HepG2 (cell line): ENCODE data around the gene RREB1. TPM values are rescaled to one million over a fixed set of nuclear protein-coding genes. Genes with fewer than 3 reads are reported as not detected.
A peak's percentile ranks its signal among the peaks of the same experiment; 100 is the strongest.

Experiments
- CAMTA2 ChIP-seq: sonication (generic); formaldehyde crosslinking; IDR thresholded peaks from 2 replicates; pipeline ENCODE4 v1.4.0; 2020; ENCODE audit warnings: mild to moderate bottlenecking, missing genetic modification reagents, borderline replicate concordance
- CCDC6 ChIP-seq: sonication (generic); formaldehyde crosslinking; IDR thresholded peaks from 2 replicates; pipeline ENCODE4 v1.8.1; 2022; ENCODE audit warnings: mild to moderate bottlenecking, missing genetic modification reagents, moderate library complexity
- ETV5 ChIP-seq: IDR thresholded peaks from 2 replicates; pipeline ENCODE4 v1.6.1; 2018; ENCODE audit warnings: missing biosample characterization, missing genetic modification reagents, inconsistent platforms, borderline replicate concordance
- FLYWCH1 ChIP-seq: sonication (generic); formaldehyde crosslinking; IDR thresholded peaks from 2 replicates; pipeline ENCODE4 v1.8.1; 2023; ENCODE audit warnings: mild to moderate bottlenecking, missing genetic modification reagents
- MYNN ChIP-seq: sonication (generic); formaldehyde crosslinking; IDR thresholded peaks from 2 replicates; pipeline ENCODE4 v1.4.0; 2020; ENCODE audit warnings: mild to moderate bottlenecking, low read depth, missing genetic modification reagents
- POGK ChIP-seq: sonication (generic); formaldehyde crosslinking; conservative IDR thresholded peaks from 2 replicates; pipeline ENCODE4 v1.8.0; 2022; ENCODE audit warnings: mild to moderate bottlenecking, moderate library complexity, missing genetic modification reagents
- PRMT3 ChIP-seq: sonication (generic); formaldehyde crosslinking; IDR thresholded peaks from 2 replicates; pipeline ENCODE4 v1.8.1; 2022; ENCODE audit warnings: low read depth, mild to moderate bottlenecking, moderate library complexity, missing genetic modification reagents, borderline replicate concordance
- SNRNP70 ChIP-seq: fragments of 200-400 bp; formaldehyde crosslinking; IDR thresholded peaks from 2 replicates; pipeline ENCODE4 v1.6.1; 2017; ENCODE audit warnings: mild to moderate bottlenecking, low read depth, low read length, moderate library complexity
- TP53 ChIP-seq: sonication (generic); formaldehyde crosslinking; conservative IDR thresholded peaks from 2 replicates; pipeline ENCODE4 v1.4.0; 2020; ENCODE audit warnings: missing genetic modification reagents
- ZBTB3 ChIP-seq: sonication (generic); formaldehyde crosslinking; IDR thresholded peaks from 2 replicates; pipeline ENCODE4 v1.4.0; 2020; ENCODE audit warnings: low read depth, mild to moderate bottlenecking, moderate library complexity, missing genetic modification reagents, borderline replicate concordance
- ZKSCAN1 ChIP-seq: fragments of 150-350 bp; IDR thresholded peaks from 2 replicates; pipeline ENCODE4 v1.6.1; 2014; ENCODE audit warnings: low read length
- ZNF557 ChIP-seq: sonication (generic); formaldehyde crosslinking; IDR thresholded peaks from 2 replicates; pipeline ENCODE4 v1.4.0; 2020; ENCODE audit warnings: missing genetic modification reagents
- ZNF724P ChIP-seq: sonication (generic); formaldehyde crosslinking; IDR thresholded peaks from 2 replicates; pipeline ENCODE4 v1.8.0; 2022; ENCODE audit warnings: missing genetic modification reagents, borderline replicate concordance
- ZSCAN20 ChIP-seq: sonication (generic); formaldehyde crosslinking; IDR thresholded peaks from 2 replicates; pipeline ENCODE4 v1.4.0; 2020; ENCODE audit warnings: missing genetic modification reagents, mild to moderate bottlenecking, borderline replicate concordance
- polyA plus RNA-seq, 8 experiments: library from polyadenylated mRNA; depleted of rRNA in 3 of 8; stranded (reverse) in 7 of 8; unstranded in 1 of 8; fragments of >200 nt; fragmentation: Illumina TruSeq in 4 of 8; extraction: Trizol in 4 of 8; gene quantifications; 2 replicates each; pipeline versions ENCODE4 v1.2.1 to v1.2.3, GENCODE V29; 2011 to 2016; ENCODE audit warnings: low read depth in 4 of 8, missing spikeins in 1 of 8, mixed read lengths in 1 of 8; ENCODE audit not compliant: insufficient read depth in 1 of 8
- total RNA-seq, 5 experiments: library from RNA; depleted of rRNA; stranded (reverse); fragments of >200 nt; fragmentation: Illumina TruSeq; extraction: Trizol; gene quantifications; 2 replicates each; pipeline ENCODE4 v1.2.3, GENCODE V29; 2016; ENCODE audit warnings: low read depth in 1 of 5
- TF ChIP-seq, protein P1 (sequence below), 2 experiments: IDR thresholded peaks; 2 replicates each; pipeline ENCODE4 v1.6.1; 2011 to 2012; ENCODE audit warnings: low read length in 2 of 2, borderline replicate concordance in 1 of 2, low read depth in 1 of 2, mild to moderate bottlenecking in 1 of 2, moderate library complexity in 1 of 2
- TF ChIP-seq, protein P2 (sequence below): sonication (generic); formaldehyde crosslinking; IDR thresholded peaks from 2 replicates; pipeline ENCODE4 v1.5.0; 2020; ENCODE audit warnings: missing genetic modification reagents, mild to moderate bottlenecking, borderline replicate concordance
- TF ChIP-seq, protein P3 (sequence below): IDR thresholded peaks from 2 replicates; pipeline ENCODE4 v1.6.1; 2016; ENCODE audit warnings: missing biosample characterization, missing genetic modification reagents, low read depth
- TF ChIP-seq, protein P4 (sequence below): sonication (generic); formaldehyde crosslinking; IDR thresholded peaks from 2 replicates; pipeline ENCODE4 v1.8.0; 2022; ENCODE audit warnings: missing genetic modification reagents, mild to moderate bottlenecking, borderline replicate concordance

Gene RREB1
- total and polyA plus RNA-seq, 2 of the 13 experiments (the other 11 are each of a cell fraction or from before 2014, with no cell fraction given): 6.1 to 23.2 TPM

DNA sequence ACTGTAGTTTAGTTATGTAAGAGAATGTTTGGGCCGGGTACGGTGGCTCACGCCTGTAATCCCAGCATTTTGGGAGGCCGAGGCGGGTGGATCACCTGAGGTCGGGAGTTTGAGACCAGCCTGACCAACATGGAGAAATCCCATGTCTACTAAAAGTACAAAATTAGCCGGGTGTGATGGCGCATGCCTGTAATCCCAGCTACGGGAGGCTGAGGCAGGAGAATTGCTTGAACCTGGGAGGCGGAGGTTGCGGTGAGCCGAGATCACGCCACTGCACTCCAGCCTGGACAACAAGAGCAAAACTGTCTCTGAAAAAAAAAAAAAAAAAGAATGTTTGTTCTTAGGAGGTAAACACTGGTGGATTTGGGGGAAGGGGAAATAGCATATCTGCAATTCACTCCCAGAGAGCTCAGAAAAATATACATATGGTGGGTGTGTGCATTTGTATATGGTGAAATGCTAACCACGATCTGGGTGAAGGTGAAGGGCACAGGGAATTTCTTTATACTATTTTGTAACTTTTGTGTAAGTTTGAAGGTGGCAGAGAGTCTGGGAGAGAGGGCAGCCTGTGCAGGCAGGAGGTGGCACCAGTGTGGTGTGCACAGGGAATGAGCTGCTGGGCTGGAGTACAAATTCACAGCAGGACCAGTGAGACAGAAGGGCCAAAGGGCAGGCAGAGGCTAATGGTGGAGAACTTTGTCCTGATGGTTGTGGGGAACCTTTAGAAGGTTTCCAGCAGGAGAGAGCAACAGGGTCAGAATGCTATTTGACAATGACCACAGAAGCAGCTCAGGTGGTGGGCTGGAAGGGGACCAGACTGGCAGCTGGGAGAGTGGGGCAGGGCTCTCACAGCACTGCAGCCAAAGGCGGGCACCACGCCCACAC lies 162.8 kb downstream of the RREB1 start (continued):
- TF ChIP-seq ZSCAN20 (CRISPR knock-in tag): no peak
- TF ChIP-seq FLYWCH1 (CRISPR knock-in tag): no peak
- TF ChIP-seq, protein P1, sequence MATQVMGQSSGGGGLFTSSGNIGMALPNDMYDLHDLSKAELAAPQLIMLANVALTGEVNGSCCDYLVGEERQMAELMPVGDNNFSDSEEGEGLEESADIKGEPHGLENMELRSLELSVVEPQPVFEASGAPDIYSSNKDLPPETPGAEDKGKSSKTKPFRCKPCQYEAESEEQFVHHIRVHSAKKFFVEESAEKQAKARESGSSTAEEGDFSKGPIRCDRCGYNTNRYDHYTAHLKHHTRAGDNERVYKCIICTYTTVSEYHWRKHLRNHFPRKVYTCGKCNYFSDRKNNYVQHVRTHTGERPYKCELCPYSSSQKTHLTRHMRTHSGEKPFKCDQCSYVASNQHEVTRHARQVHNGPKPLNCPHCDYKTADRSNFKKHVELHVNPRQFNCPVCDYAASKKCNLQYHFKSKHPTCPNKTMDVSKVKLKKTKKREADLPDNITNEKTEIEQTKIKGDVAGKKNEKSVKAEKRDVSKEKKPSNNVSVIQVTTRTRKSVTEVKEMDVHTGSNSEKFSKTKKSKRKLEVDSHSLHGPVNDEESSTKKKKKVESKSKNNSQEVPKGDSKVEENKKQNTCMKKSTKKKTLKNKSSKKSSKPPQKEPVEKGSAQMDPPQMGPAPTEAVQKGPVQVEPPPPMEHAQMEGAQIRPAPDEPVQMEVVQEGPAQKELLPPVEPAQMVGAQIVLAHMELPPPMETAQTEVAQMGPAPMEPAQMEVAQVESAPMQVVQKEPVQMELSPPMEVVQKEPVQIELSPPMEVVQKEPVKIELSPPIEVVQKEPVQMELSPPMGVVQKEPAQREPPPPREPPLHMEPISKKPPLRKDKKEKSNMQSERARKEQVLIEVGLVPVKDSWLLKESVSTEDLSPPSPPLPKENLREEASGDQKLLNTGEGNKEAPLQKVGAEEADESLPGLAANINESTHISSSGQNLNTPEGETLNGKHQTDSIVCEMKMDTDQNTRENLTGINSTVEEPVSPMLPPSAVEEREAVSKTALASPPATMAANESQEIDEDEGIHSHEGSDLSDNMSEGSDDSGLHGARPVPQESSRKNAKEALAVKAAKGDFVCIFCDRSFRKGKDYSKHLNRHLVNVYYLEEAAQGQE (IDR thresholded peaks at IDR 0.05; ENCODE audit: borderline replicate concordance in 1 of 2, low read depth in 1 of 2, low read length in 2 of 2): no peak
- 0 out of 2 replicates have a peak, but pooled peaks have one; percentile 38 for TF ChIP-seq CCDC6 (CRISPR knock-in tag)
- no peak for TF ChIP-seq ETV5 (CRISPR knock-in tag)
- TF ChIP-seq, protein P2, sequence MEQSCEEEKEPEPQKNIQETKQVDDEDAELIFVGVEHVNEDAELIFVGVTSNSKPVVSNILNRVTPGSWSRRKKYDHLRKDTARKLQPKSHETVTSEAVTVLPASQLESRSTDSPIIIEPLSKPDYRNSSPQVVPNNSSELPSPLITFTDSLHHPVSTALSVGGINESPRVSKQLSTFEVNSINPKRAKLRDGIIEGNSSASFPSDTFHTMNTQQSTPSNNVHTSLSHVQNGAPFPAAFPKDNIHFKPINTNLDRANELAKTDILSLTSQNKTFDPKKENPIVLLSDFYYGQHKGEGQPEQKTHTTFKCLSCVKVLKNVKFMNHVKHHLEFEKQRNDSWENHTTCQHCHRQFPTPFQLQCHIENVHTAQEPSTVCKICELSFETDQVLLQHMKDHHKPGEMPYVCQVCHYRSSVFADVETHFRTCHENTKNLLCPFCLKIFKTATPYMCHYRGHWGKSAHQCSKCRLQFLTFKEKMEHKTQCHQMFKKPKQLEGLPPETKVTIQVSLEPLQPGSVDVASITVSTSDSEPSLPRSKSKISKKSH (CRISPR knock-in tag): peak; percentile 81; the same call in 1 of the 2 replicates
- TF ChIP-seq MYNN (CRISPR knock-in tag): no peak
- TF ChIP-seq ZKSCAN1: no peak
- no peak for TF ChIP-seq SNRNP70
- no peak for TF ChIP-seq PRMT3 (CRISPR knock-in tag)
- TF ChIP-seq CAMTA2: no peak
- TF ChIP-seq POGK: 0 out of 2 replicates have a peak, but pooled peaks have one; percentile 24
- TF ChIP-seq, protein P3, sequence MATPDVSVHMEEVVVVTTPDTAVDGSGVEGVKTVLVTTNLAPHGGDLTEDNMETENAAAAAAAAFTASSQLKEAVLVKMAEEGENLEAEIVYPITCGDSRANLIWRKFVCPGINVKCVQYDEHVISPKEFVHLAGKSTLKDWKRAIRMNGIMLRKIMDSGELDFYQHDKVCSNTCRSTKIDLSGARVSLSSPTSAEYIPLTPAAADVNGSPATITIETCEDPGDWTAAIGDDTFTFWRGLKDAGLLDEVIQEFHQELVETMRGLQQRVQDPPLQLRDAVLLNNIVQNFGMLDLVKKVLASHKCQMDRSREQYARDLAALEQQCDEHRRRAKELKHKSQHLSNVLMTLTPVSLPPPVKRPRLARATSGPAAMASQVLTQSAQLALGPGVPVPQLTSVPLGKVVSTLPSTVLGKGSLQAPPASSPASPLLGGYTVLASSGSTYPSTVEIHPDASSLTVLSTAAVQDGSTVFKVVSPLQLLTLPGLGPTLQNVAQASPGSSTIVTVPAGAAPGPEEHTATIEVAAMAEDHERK (CRISPR knock-in tag): no peak
- TF ChIP-seq, protein P4, sequence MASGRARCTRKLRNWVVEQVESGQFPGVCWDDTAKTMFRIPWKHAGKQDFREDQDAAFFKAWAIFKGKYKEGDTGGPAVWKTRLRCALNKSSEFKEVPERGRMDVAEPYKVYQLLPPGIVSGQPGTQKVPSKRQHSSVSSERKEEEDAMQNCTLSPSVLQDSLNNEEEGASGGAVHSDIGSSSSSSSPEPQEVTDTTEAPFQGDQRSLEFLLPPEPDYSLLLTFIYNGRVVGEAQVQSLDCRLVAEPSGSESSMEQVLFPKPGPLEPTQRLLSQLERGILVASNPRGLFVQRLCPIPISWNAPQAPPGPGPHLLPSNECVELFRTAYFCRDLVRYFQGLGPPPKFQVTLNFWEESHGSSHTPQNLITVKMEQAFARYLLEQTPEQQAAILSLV (CRISPR knock-in tag): no peak
- no peak for TF ChIP-seq ZNF724P (CRISPR knock-in tag)
- TF ChIP-seq TP53 (CRISPR knock-in tag): no peak
- TF ChIP-seq ZBTB3 (CRISPR knock-in tag): no peak; the same call in 1 of the 2 replicates
- TF ChIP-seq ZNF557 (CRISPR knock-in tag): no peak; the same call in 1 of the 2 replicates
